RWPE1 (cell line): Measurements from ENCODE around the gene JAZF1.

Experiments used
- CTCF ChIA-PET: fragments of 350-600 bp; sonication (Branson Sonifier 250); formaldehyde crosslinking; extraction: SDS; loops from one replicate; lab custom pipeline; 2021; lab: Yijun Ruan, JAX
- POLR2A ChIA-PET: fragments of 400-600 bp; formaldehyde crosslinking; extraction: SDS; loops from one replicate; lab custom pipeline; 2020; ENCODE audit warnings: antibody characterized with exemption; ENCODE audit not compliant: low non-redundant PET; lab: Yijun Ruan, JAX
- DNase-seq: peaks from one replicate; pipeline ENCODE4 v3.0.0; 2012; ENCODE audit warnings: low spot score
- H3K27ac ChIP-seq: fragments of 450-650 bp; 2 replicates; pipeline ENCODE4 v1.5.1; 2017
- CTCF ChIP-seq: fragments of 450-650 bp; conservative IDR thresholded peaks from 2 replicates; pipeline ENCODE4 v1.5.1; 2017; ENCODE audit warnings: low read depth, mild to moderate bottlenecking

JAZF1 gene

DNA sequence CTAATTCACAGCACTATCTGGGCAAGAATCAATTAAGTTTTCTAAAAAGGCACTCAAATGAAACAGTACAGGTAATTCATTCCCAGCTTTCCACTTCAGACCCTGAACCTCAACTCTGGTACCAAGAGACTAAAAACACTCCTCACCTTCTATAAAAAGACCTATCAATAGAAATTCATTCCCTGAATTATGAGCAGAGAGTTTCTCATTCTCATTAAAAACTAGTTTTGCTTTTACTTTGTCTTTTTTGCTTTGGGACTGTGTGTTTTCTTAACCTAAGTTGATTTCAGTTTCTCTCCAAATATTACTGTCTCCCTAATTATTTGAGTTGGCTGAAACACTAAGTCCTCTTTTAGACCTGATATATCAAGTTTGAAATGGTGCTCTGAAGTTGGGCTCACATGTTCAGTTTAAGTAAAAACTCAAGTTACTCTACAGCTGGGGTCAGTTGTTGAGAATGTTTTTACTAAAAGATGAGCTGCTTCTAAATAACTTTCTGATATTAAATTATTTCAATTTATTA, 189.5 kb downstream of the JAZF1 start:
- CTCF ChIA-PET: interaction anchor here (0.5 kb wide), 1 partner anchor 86 kb away, joined by 3 read pairs; no protein-coding TSS in a partner anchor
- DNase-seq: no peak
- H3K27ac ChIP-seq: no peak overlapping the region
- POLR2A ChIA-PET: no interaction called here
- no peak for TF ChIP-seq CTCF

- no peak overlapping the region for H3K27ac ChIP-seq
- TF ChIP-seq CTCF: no peak
- POLR2A ChIA-PET: no interaction called here
- CTCF ChIA-PET: no interaction called here
- DNase-seq: no peak
Observed at GRCh38 chr7:27976531-27976930, 204.1 kb downstream of the JAZF1 start.

- TF ChIP-seq CTCF: no peak
- ChIA-PET CTCF (interaction anchor here (1.1 kb wide), 1 partner anchor 13 kb away, joined by 3 read pairs; no protein-coding TSS in a partner anchor), POLR2A (no interaction called here)
- no peak for DNase-seq
- H3K27ac ChIP-seq: no peak overlapping the region
Observed at GRCh38 chr7:27973625-27974024, 207.0 kb downstream of the JAZF1 start.

DNA sequence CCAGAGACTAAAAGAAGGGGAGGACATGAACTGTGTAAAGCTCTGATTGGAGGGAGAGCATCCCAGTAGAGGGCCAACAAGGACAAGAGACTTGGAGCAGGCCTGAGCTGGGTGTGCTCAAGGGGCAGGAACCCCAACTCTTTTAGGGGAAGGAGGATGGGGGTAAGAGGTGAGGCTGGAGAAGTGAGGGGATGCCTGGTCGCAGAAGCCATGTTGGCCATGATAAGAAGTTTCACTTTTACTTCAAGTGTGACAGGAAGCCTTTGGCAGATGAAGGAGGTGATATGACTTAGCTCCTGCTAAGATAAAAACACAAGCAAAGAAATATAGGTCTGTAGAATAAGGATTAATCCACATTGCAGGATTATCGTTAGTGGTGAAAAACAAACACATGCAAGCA, 208.3 kb downstream of the JAZF1 start:
- TF ChIP-seq CTCF: no peak
- no peak for DNase-seq
- ChIA-PET CTCF (interaction anchor here (1.1 kb wide), 1 partner anchor 11 kb away, joined by 3 read pairs; no protein-coding TSS in a partner anchor), POLR2A (no interaction called here)
- no peak overlapping the region for H3K27ac ChIP-seq

- no peak for TF ChIP-seq CTCF
- ChIA-PET POLR2A (no interaction called here), CTCF (no interaction called here)
- no peak for DNase-seq
- H3K27ac ChIP-seq: no peak overlapping the region
Observed at GRCh38 chr7:27971171-27971812, 209.3 kb downstream of the JAZF1 start.

DNA sequence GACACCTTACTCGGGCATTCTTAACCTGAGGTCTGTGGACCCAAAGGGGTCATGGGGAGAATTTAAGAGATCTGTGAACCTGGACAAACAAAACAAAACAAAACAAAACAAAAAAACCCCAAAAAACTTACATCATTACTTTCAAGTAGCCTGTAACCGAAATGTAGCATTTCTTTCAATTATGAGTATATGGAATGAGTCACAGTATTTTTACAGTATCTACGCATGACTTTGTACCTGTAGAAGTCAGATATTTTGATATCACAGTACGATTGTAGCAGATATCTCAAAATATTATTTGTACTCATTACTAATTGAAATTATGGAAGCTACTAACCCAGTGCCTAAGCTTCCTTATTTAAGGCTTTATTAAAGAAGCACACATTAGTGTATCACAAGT, 210.2 kb downstream of the JAZF1 start:
- H3K27ac ChIP-seq: no peak overlapping the region
- ChIA-PET CTCF (no interaction called here), POLR2A (no interaction called here)
- no peak for DNase-seq
- TF ChIP-seq CTCF: no peak
